ENCODE results near the gene CELF2.

Gene CELF2

DNA sequence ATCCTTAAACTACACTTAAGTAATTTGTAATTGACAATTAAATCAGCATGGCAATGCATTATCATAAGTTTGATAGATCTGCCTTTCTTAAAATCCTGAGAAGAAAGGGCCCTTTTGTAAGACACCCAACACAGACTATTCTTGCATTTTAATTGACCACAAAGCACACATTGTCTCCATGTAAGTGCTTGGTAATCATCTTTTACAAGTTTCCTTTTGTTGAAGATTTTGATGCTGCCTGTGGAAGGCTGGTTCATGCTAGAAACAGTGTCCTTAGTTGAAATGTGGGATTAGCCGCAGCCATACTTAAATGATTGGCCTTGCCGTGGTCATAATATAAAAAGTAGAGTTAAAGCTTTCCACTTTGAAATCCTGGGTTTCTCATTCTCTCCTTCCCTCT lies 32.3 kb upstream of the CELF2 start:
- TF ChIP-seq CTCF (IDR thresholded peaks at IDR 0.05) = no peak

DNA sequence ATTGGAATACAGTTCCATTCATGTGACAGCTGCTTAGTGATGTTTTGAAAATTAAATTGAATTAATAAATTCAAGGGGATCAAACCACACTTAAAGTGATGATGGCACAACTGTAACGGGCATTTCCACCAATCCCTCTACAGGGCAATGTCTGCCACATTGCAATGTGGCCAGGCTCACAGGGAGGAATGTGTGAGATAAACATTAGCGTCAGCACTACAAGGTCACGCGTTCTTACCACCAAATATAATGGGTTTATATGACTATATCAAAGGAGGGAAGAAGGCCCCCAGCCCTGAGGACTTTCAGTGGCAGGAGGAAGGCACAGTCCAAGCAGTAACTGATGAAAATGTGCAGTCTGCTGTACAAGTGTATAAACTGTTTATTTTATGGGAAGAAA lies 31.1 kb upstream of the CELF2 start:
- no peak for TF ChIP-seq CTCF (IDR thresholded peaks at IDR 0.05)

GRCh38 chr10:10987111-10987510 lies 30.6 kb upstream of the CELF2 start:
- no peak for TF ChIP-seq CTCF (IDR thresholded peaks at IDR 0.05)

DNA sequence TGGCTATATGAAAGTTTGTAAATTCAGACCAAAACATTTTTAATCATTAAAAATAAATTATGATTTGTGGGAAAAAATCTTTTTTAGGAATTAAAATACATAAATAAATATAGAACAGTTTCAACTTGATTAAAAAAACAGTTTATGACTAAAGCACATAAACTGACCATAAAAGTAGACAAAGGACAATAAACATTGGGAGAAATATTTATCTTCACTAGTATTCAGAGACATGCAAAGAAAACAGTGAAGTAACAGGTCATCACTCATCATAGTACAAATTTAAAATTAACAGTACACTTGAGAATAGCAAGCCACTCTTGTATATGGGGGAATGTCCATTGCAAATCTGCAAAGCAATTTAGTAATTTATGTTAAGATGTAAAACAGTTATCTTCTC lies 28.0 kb upstream of the CELF2 start:
- TF ChIP-seq CTCF (IDR thresholded peaks at IDR 0.05) = no peak

GRCh38 chr10:10991144-10991543 lies 26.5 kb upstream of the CELF2 start:
- no peak for TF ChIP-seq CTCF (IDR thresholded peaks at IDR 0.05)

GRCh38 chr10:10992072-10992471 lies 25.6 kb upstream of the CELF2 start:
- no peak for TF ChIP-seq CTCF (IDR thresholded peaks at IDR 0.05)

DNA sequence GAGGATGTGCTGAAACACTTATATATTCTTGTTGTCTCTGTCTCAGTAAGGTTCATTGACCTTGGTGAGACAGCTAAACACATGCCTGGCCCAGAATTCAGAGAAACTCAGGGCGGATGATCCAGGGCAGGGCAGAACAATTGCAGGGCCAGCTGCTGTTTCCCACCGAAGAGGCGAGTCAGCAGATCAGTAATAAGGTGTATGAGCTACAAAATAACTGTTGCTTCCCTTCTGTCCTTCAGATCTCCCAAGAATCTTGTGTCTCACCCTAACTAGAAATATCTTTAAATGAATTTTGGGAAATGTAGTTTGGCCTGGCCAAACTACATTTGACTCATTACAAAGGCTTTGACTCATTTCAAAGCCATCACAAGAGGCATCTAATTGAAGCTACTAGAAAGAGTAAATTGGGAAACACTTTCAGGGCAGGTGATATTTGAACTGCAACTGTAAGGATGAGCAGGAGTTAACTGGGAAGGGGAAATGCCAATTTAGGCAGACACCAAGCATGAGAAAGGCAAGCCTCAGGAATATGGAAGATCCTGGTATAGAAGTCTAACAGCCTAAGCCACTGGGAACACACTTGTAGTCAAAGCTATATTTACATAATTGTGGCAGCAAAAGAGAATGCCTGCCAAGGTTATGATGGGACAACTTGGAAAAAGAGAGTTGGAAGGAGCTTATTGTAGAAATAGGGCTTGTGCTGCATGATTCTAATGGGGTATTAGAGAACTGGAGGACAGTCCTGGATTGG lies 24.5 kb upstream of the CELF2 start:
- TF ChIP-seq CTCF (IDR thresholded peaks at IDR 0.05) = no peak

GRCh38 chr10:10993785-10994184 lies 23.9 kb upstream of the CELF2 start:
- TF ChIP-seq CTCF (IDR thresholded peaks at IDR 0.05) = no peak

Data from LNCAP (cell line).